Measurements from ENCODE around the gene FYCO1.

FYCO1 gene

GRCh38 chr3:45994419-45995235 lies 997 bp downstream of the FYCO1 start:
- TF ChIP-seq SPI1 (IDR thresholded peaks at IDR 0.05; ENCODE audit: borderline replicate concordance, low read depth) (no peak), REST (IDR thresholded peaks at IDR 0.05; ENCODE audit: insufficient replicate concordance, low read depth) (no peak), GABPA (IDR thresholded peaks at IDR 0.05; ENCODE audit: low read depth) (no peak), POLR2AphosphoS5 (IDR thresholded peaks at IDR 0.05; ENCODE audit: low read depth) (no peak), CTCF (IDR thresholded peaks at IDR 0.05; ENCODE audit: insufficient read depth, low read length) (no peak)
- peak overlapping the region; percentile 90 for H3K27ac ChIP-seq (replicated peaks)
- no peaks in the 10 kb centered on the region for H3K27me3 ChIP-seq (ENCODE audit: insufficient read depth, poor library complexity, severe bottlenecking)
- peak; percentile 14 to 36 for DNase-seq (ENCODE audit: low read depth in 1 of 2, low spot score in 1 of 2)
- H3K4me3 ChIP-seq (replicated peaks; ENCODE audit: insufficient read depth, low read length), result peak overlapping the region; percentile 88

- H3K4me3 ChIP-seq (replicated peaks; ENCODE audit: insufficient read depth, low read length), result no peak overlapping the region
- no peaks in the 10 kb centered on the region for H3K27me3 ChIP-seq (ENCODE audit: insufficient read depth, poor library complexity, severe bottlenecking)
- H3K27ac ChIP-seq (replicated peaks), result no peak overlapping the region
- DNase-seq (ENCODE audit: low read depth in 1 of 2, low spot score in 1 of 2), result no peak
- peak; percentile 54 for TF ChIP-seq SPI1 (IDR thresholded peaks at IDR 0.05; ENCODE audit: borderline replicate concordance, low read depth)
- no peak for TF ChIP-seq CTCF (IDR thresholded peaks at IDR 0.05; ENCODE audit: insufficient read depth, low read length)
Measured at GRCh38 chr3:45993421-45994027, 2.1 kb downstream of the FYCO1 start.

GRCh38 chr3:45992821-45993221 lies 2.8 kb downstream of the FYCO1 start:
- TF ChIP-seq REST (IDR thresholded peaks at IDR 0.05; ENCODE audit: insufficient replicate concordance, low read depth) (no peak), POLR2AphosphoS5 (IDR thresholded peaks at IDR 0.05; ENCODE audit: low read depth) (peak; percentile 93), CTCF (IDR thresholded peaks at IDR 0.05; ENCODE audit: insufficient read depth, low read length) (no peak), GABPA (IDR thresholded peaks at IDR 0.05; ENCODE audit: low read depth) (no peak), SPI1 (IDR thresholded peaks at IDR 0.05; ENCODE audit: borderline replicate concordance, low read depth) (peak; percentile 16; the same call in 1 of the 2 replicates)
- peak; percentile 63 to 77 for DNase-seq (ENCODE audit: low read depth in 1 of 2, low spot score in 1 of 2)

More at GRCh38 chr3:45992821-45993221, 2.8 kb downstream of the FYCO1 start:
- Histone ChIP-seq H3K4me3 (replicated peaks; ENCODE audit: insufficient read depth, low read length) (no peak overlapping the region), H3K27me3 (ENCODE audit: insufficient read depth, poor library complexity, severe bottlenecking) (no peaks in the 10 kb centered on the region), H3K27ac (replicated peaks) (no peak overlapping the region)

Data from HL-60 (cell line).